Measurements from ENCODE around the gene C1orf115. TPM values are rescaled to one million over a fixed set of nuclear protein-coding genes. Genes with fewer than 3 reads are reported as not detected.

C1orf115 gene, protein sequence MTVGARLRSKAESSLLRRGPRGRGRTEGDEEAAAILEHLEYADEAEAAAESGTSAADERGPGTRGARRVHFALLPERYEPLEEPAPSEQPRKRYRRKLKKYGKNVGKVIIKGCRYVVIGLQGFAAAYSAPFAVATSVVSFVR
- 10.0 TPM for total RNA-seq
- 9.5 TPM for polyA plus RNA-seq

DNA sequence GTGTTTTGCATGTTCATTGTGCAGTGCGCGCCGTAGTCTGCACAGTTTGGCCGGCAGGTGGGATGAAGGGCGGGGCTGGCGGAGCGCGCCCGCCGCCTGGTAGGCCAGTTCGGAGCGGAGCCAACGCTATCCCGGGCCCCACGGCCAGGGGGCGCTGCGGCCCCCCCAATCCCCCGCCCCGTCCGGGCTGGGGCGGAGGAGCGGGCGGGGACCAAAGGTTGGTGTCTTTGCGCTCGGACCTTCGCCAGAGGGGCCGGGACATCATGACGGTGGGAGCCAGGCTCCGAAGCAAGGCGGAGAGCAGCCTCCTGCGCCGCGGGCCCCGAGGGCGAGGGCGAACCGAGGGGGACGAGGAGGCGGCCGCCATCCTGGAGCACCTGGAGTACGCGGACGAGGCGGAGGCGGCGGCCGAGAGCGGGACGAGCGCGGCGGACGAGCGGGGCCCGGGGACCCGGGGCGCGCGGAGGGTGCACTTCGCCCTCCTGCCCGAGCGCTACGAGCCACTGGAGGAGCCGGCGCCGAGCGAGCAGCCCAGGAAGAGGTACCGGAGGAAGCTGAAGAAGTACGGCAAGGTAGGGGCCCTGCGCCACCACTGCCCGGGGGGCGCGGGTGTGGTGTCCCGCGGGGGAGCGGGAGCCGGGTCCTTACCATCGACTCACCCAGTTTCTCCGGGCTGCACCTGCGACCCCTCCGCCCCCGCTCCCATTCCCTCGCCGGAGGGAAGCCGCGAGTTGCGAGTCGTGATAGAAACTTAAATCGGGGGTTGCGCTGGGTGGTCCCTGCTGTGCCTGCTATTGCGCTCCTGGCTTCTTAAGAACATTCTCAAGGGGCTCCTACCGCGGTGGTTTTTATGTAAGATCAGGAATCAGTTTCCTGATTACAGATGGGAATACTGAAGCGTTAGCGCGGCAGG is at the start of gene C1orf115:
Gene C1orf115, plus strand, starts transcription at position 224 of the 913 bp plus-strand sequence. Its CDS starts 40 bp downstream, at position 264.
- WGBS: 3% methylated on average over 96 of the region's 96 CpGs
- H3K27ac ChIP-seq (ENCODE audit: low read depth): no peak within 1 kb of the TSS
- DNase-seq (ENCODE audit: extremely low spot score): no peak
- peak within 1 kb of the TSS; percentile 54 for H3K4me3 ChIP-seq (ENCODE audit: low read depth, low read length)
- H3K4me1 ChIP-seq (ENCODE audit: insufficient read depth): no peaks in the 10 kb centered on the region
- no peaks in the 10 kb centered on the region for H3K36me3 ChIP-seq (ENCODE audit: insufficient read depth)

DNA sequence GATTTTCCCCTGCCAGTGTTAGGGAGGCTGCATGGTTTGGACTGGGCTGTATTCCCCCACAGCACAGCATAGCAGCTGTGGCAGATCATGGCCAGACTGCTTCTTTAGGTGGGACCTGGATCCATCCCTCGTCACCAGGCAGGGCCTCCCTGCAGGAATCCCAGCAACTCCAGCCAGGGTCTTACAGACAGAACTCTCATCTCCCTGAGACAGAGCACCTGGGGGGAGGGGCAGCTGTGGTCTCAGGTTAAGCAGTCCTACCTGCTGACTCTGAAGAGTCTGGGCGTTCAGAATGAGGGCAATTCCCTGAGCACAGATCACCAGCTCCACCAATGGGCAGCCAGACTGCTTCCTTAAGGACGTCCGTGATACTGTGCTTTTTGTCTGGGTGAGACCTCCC is 47.9 kb upstream of the C1orf115 start:
- Histone ChIP-seq H3K4me1 (ENCODE audit: insufficient read depth) (no peaks in the 10 kb centered on the region), H3K4me3 (ENCODE audit: low read depth, low read length) (no peak overlapping the region), H3K36me3 (ENCODE audit: insufficient read depth) (no peaks in the 10 kb centered on the region), H3K27ac (ENCODE audit: low read depth) (no peak overlapping the region)
- no peak for DNase-seq (ENCODE audit: extremely low spot score)
- WGBS: 91% methylated on average over 4 of the region's 4 CpGs

DNA sequence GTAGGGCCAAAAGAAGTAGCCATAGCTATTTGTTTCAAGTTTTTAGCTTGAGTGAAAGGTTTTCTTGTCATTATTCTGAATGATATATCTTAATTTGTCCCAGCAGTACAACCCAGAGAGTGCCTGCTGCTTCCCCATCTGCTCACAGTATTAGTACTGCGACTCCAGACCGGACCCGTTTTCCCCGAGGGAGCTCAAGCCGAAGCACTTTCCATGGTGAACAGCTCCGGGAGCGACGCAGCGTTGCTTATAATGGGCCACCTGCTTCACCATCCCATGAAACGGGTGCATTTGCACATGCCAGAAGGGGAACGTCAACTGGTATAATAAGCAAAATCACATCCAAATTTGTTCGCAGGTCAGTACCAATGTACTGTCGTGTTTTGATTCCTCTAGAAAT is 37.2 kb upstream of the C1orf115 start:
- H3K27ac ChIP-seq (ENCODE audit: low read depth): no peak overlapping the region
- H3K4me1 ChIP-seq (ENCODE audit: insufficient read depth): no peaks in the 10 kb centered on the region
- DNase-seq (ENCODE audit: extremely low spot score): no peak
- H3K36me3 ChIP-seq (ENCODE audit: insufficient read depth): peaks cover 10% of the 10 kb centered on the region
- 93% methylated on average over 13 of the region's 13 CpGs for WGBS
- H3K4me3 ChIP-seq (ENCODE audit: low read depth, low read length): no peak overlapping the region

DNA sequence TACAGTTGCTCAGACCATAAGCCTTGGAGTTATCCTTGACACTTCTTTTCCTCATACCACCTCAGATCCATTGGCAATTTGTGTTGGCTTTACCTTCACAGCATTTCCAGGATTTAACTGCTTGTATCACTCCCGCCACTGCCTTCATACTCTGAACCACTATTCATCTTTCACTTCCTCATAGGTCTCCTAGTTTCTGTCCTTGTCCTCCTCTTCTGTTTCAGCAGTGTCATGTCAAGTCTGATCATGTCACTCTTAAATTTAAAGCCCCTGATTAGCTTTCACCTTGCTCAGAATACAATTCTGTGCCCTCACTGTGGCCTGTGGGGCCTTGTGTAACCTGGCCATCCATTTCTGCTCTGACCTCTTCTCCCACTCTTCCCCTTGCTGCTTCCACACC is 34.7 kb upstream of the C1orf115 start:
- no peak overlapping the region for H3K27ac ChIP-seq (ENCODE audit: low read depth)
- WGBS: 91% methylated on average over 1 of the region's 1 CpG
- no peak overlapping the region for H3K4me3 ChIP-seq (ENCODE audit: low read depth, low read length)
- H3K4me1 ChIP-seq (ENCODE audit: insufficient read depth): no peaks in the 10 kb centered on the region
- no peak for DNase-seq (ENCODE audit: extremely low spot score)
- peaks cover 10% of the 10 kb centered on the region for H3K36me3 ChIP-seq (ENCODE audit: insufficient read depth)

DNA sequence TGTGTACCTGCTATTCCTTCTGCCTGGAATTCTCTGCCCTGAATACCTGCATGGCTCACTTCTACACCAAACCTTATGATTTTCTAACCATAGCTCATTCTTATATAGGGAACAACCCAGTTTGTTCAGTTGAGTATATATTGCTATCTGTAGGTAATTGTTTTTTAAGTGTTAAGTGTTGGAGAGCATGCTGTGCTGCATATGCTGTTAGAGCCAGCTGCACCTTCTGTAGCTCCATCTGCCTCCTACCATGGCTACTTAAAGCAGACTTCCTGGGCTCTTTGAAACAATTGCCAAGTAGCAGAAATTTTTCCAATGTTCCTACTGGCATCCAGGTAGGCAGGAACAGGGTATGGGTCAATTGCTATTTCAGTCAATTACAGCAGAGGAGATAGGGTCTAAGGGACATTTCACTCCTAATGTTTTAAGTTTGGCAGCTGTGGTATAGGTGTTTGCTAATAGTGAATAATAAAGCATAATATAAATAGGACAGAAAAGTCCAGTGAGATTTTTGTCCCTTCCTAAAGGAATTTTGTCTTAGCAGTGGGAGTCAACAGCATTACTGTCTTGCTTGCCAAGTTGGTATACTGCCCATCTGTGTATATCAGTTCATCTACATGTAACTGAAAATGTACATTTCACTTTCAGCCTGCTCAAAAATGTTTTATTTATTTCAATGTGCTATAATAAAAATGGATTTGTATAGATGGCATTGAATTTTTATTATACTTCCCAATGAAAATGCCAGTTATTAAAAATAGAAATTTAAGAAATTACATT is 34.0 kb upstream of the C1orf115 start:
- Histone ChIP-seq H3K4me1 (ENCODE audit: insufficient read depth) (no peaks in the 10 kb centered on the region), H3K36me3 (ENCODE audit: insufficient read depth) (peaks cover 10% of the 10 kb centered on the region), H3K4me3 (ENCODE audit: low read depth, low read length) (no peak overlapping the region), H3K27ac (ENCODE audit: low read depth) (no peak overlapping the region)
- DNase-seq (ENCODE audit: extremely low spot score): no peak

DNA sequence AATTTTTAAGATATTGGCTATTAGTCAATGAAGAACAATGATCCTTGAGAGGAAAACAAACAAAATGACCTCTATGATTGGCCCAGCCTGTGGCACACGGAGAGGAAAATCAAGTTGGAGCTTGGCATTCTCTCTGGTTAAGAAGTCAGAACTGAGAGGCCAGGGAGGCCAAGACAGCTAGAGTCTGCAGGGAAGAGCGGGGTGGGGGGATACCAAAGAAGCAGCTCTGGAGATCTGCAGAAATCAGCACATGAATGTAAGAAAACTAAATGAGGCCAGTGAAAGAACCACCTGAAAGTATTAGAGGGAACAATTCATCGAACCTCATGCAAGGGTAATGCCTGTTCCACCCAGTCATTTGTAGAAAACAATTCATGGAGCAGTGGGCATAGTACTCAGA is 23.8 kb upstream of the C1orf115 start:
- Histone ChIP-seq H3K4me1 (ENCODE audit: insufficient read depth) (no peaks in the 10 kb centered on the region), H3K36me3 (ENCODE audit: insufficient read depth) (no peaks in the 10 kb centered on the region), H3K27ac (ENCODE audit: low read depth) (no peak overlapping the region), H3K4me3 (ENCODE audit: low read depth, low read length) (no peak overlapping the region)
- DNase-seq (ENCODE audit: extremely low spot score): no peak
- 88% methylated on average over 3 of the region's 3 CpGs for WGBS

DNA sequence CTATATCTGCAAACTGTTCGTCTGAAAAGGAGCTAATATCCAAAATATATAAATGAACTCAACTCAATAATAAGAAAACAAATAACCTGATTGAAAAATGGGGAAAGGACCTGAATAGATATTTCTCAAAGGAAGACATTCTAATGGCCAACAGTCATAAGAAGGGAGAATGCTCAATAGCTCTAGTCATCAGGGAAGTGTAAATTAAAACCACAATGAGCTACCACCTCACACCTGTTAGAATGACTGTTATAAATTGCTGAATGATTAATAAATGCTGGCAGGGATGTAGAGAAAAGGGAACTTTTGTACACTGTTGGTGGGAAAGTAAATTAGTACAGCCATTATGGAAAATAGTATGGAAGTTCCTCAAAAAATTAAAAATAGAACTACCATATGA is 21.2 kb upstream of the C1orf115 start:
- no peak overlapping the region for H3K4me3 ChIP-seq (ENCODE audit: low read depth, low read length)
- no peaks in the 10 kb centered on the region for H3K4me1 ChIP-seq (ENCODE audit: insufficient read depth)
- no peak overlapping the region for H3K27ac ChIP-seq (ENCODE audit: low read depth)
- DNase-seq (ENCODE audit: extremely low spot score): no peak
- H3K36me3 ChIP-seq (ENCODE audit: insufficient read depth): no peaks in the 10 kb centered on the region
- WGBS: 87% methylated on average over 1 of the region's 1 CpG

DNA sequence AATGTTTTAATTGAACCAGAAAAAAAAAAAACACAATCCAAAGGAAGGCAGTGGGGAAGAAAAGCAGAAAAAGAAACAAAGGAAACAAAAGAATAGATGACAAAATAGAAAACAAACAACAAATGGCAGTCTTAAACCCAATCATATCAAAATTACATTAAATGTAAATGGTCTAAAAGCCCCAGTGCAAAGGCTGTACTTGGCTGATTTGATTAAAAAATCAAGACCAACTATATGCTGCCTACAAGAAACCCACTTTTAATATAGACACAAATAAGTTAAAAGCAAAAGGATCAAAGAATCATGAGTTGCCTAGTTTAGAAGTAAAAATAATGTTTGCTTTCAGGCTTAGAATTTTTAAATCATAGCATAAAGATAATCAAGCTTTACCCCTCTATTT is 19.8 kb upstream of the C1orf115 start:
- H3K27ac ChIP-seq (ENCODE audit: low read depth): no peak overlapping the region
- no peak for DNase-seq (ENCODE audit: extremely low spot score)

DNA sequence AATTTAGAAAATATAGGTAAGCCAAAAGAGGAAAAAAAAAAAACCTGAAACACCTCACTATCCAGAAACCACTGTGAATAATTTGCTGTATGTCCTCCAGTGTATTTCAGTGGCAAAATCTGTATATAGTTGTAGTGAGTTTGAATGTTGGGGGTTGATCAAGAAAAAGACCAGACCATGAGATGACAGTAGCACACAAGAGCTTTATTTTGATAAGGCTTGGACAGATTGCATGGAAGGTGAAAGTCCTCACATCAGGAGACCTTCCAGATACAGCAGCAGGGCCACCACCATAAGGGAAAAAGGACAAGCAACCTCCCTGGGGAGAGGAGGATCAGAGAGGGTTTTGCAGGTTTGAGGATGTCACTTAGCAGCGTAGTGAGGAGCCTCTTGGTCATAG is 16.2 kb upstream of the C1orf115 start:
- Histone ChIP-seq H3K4me1 (ENCODE audit: insufficient read depth) (no peaks in the 10 kb centered on the region), H3K27ac (ENCODE audit: low read depth) (no peak overlapping the region), H3K36me3 (ENCODE audit: insufficient read depth) (no peaks in the 10 kb centered on the region), H3K4me3 (ENCODE audit: low read depth, low read length) (no peak overlapping the region)
- no peak for DNase-seq (ENCODE audit: extremely low spot score)
- WGBS: 86% methylated on average over 1 of the region's 1 CpG

More for the DNA sequence above, 19.8 kb upstream of the C1orf115 start:
- Histone ChIP-seq H3K36me3 (ENCODE audit: insufficient read depth) (no peaks in the 10 kb centered on the region), H3K4me3 (ENCODE audit: low read depth, low read length) (no peak overlapping the region), H3K4me1 (ENCODE audit: insufficient read depth) (no peaks in the 10 kb centered on the region)

DNA sequence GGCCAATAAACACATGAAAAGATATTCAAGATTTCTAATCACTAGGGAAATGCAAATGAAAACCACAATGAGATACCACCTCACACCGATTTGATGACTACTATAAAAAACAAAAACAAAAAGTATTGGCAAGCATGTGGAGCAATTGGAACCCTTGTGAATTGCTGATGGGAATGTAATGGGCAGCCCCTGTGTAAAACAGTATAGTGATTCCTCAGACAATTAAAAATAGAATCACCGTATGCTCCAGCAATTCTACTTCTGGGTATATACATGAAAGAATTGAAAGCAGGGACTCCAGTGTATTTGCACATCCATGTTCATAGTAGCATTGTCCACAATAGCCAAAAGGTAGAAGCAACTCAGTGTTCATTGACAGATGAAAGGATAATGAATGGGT is 12.9 kb upstream of the C1orf115 start:
- Histone ChIP-seq H3K27ac (ENCODE audit: low read depth) (no peak overlapping the region), H3K4me3 (ENCODE audit: low read depth, low read length) (no peak overlapping the region), H3K4me1 (ENCODE audit: insufficient read depth) (no peaks in the 10 kb centered on the region), H3K36me3 (ENCODE audit: insufficient read depth) (no peaks in the 10 kb centered on the region)
- 74% methylated on average over 2 of the region's 2 CpGs for WGBS
- DNase-seq (ENCODE audit: extremely low spot score): no peak

DNA sequence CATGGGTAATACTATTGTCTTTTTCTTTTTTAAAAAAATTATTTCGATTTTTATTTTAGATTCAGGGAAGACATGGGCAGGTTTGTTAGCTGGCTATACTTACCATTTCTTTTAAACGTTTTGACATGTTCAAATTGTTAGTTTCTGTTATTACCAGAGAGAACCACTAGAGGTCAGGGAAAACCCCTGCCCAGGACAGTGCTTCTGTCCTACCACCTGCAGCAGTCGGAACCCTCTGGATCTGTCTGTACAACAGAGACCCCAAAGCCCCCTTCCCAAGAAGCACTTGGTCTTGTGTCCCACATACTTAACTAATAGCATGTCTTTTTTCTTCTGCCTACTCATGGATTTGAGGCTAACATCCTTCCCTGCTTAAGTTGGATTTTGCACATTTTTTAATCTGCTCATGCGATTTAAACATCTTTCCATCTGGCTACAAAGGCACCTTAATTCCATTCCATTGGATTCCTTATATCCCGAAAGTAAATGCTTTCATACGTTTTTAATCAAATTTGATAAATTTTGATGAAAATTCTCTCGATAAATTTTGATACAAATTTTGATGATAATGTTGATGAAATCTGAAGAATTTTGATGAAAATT is 10.0 kb upstream of the C1orf115 start:
- 30% methylated on average over 7 of the region's 7 CpGs for WGBS
- no peaks in the 10 kb centered on the region for H3K4me1 ChIP-seq (ENCODE audit: insufficient read depth)
- H3K4me3 ChIP-seq (ENCODE audit: low read depth, low read length): no peak overlapping the region
- no peaks in the 10 kb centered on the region for H3K36me3 ChIP-seq (ENCODE audit: insufficient read depth)
- H3K27ac ChIP-seq (ENCODE audit: low read depth): no peak overlapping the region
- DNase-seq (ENCODE audit: extremely low spot score): no peak

DNA sequence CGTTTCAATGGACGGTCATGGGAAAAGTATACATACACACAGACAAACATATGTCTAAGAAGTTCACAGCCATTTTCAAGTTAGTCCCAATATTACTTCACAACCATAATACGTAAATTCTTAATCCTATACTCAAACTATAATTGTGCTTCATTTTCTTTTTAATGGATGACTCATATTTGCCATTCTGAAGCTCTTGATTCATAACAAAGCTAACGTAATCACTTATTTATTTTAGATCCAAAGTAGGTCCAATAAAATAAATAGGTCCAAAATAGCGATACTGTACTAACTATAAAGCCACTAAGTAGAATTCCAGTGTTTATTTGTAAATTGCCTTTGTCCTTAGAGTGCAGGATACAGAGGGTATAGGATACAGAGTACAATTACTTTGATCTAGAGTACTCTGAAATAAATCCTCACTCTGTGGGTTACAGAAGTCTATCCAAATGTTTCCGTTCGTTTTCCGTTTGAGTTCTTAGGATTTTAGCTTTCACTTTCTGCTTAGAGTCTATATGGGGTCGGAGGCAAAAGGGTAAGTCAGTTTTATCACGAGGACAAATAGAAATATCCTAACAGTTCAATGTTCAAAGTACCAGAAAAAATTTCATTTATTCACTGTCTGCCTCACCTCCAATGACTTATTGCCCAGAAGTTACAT is 8.8 kb upstream of the C1orf115 start:
- Histone ChIP-seq H3K27ac (ENCODE audit: low read depth) (no peak overlapping the region), H3K36me3 (ENCODE audit: insufficient read depth) (no peaks in the 10 kb centered on the region), H3K4me3 (ENCODE audit: low read depth, low read length) (no peak overlapping the region), H3K4me1 (ENCODE audit: insufficient read depth) (no peaks in the 10 kb centered on the region)
- WGBS: 62% methylated on average over 10 of the region's 10 CpGs
- no peak for DNase-seq (ENCODE audit: extremely low spot score)

DNA sequence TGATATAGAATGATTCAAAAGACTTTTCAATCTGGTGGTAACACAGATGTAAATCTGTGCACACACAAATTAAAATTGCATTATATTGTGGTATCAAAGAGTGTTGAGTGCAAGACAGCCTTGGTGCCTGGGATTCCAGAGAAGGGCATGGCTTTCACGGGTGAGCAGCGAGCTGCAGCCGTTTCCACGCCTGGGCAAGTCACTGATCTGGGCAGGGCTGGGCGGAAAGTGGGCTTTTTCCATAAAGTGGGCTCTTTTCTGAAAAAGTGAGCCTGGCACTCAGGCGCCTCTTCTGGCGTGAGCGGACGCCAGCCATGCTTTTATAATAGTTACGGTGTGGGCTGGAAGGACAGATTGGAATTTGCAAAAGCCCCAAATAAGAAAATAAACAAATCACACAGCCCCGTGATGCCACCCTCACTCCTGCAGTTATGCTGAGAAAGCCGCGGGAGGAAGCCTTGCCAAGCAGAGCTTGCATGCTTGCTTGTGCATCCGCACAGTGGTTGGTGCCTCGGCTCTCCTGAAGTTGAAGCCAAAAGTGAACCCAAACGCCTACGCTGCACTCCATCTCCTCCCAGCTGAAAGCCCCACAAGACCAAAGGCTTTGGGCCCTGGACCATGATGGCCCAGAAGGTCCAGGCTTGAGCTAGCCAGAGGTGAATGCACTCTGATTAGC is 7.1 kb upstream of the C1orf115 start:
- WGBS: 86% methylated on average over 17 of the region's 17 CpGs
- no peak for DNase-seq (ENCODE audit: extremely low spot score)
- Histone ChIP-seq H3K4me1 (ENCODE audit: insufficient read depth) (no peaks in the 10 kb centered on the region), H3K27ac (ENCODE audit: low read depth) (no peak overlapping the region), H3K36me3 (ENCODE audit: insufficient read depth) (no peaks in the 10 kb centered on the region), H3K4me3 (ENCODE audit: low read depth, low read length) (no peak overlapping the region)
